ENCODE data around the gene PLEKHG4B.
A peak's percentile ranks its signal among the peaks of the same experiment; 100 is the strongest.
"Not testable (repeated sequence)": the region's sequence is repeated elsewhere in the genome, so short reads cannot be mapped to it uniquely, and the experiment has no call there.

The PLEKHG4B gene

DNA sequence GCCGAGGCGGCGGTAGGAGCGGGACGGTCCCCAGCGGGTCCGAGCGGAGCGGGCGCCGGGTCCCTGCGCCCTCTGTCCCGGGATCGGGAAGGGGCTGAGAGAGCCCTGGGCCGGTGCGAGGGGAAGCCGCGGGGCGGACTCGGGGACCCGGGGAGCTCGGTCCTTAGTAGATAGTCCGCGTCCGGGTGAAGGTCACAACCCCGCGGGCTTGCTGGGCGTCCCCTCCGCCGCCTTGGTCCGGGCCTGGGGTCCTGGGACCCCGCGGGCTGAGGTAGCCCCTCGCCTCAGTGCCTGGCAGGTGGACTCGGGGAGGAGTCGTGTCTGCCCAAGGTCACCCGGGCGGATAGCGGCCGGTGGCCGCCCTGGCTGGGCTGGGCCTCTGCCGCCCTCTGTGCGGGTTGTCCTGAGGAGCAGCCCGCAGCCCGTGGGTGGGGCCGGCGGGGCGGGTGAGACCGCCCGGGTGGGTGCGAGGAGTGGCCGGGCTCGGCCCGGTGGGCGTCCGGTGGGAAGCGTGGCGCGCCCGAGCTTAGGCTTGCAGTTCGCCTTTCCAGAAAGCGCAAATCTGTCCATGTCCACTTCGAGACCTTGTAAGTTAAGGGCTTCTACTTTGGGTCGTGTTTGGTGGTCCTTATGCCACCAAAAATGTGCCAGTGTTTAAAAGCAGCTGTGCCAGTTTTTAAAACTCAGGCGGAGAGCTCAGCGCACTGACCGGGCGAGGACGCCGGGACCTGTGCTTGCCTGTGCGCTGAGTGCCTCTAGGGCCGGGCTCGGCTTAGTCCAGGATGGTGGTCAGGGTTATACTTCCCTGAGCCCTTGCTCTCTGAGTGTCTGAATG is 126.7 kb downstream of the PLEKHG4B start:
- Histone ChIP-seq H3K36me3 (ENCODE audit: insufficient read depth) (peaks cover 5% of the 10 kb centered on the region; the same call in 1 of the 2 replicates), H3K9ac (peak overlapping the region; percentile 85), H3K79me2 (ENCODE audit: insufficient read depth, low read depth) (peaks cover 89% of the 10 kb centered on the region), H3K4me3 (IDR thresholded peaks at IDR 0.05; ENCODE audit: insufficient read depth, low read depth, low read length) (no peak overlapping the region), H3K4me1 (ENCODE audit: low read depth, poor library complexity, severe bottlenecking) (peaks cover 28% of the 10 kb centered on the region), H3K27ac (peak overlapping the region; percentile 60), H3K4me2 (peak overlapping the region; percentile 72), H2AFZ (ENCODE audit: low read depth) (no peak overlapping the region), H4K20me1 (ENCODE audit: insufficient read depth) (no peaks in the 10 kb centered on the region), H3K27me3 (ENCODE audit: insufficient read depth, low read depth) (no peaks in the 10 kb centered on the region)
- TF ChIP-seq, protein P1, sequence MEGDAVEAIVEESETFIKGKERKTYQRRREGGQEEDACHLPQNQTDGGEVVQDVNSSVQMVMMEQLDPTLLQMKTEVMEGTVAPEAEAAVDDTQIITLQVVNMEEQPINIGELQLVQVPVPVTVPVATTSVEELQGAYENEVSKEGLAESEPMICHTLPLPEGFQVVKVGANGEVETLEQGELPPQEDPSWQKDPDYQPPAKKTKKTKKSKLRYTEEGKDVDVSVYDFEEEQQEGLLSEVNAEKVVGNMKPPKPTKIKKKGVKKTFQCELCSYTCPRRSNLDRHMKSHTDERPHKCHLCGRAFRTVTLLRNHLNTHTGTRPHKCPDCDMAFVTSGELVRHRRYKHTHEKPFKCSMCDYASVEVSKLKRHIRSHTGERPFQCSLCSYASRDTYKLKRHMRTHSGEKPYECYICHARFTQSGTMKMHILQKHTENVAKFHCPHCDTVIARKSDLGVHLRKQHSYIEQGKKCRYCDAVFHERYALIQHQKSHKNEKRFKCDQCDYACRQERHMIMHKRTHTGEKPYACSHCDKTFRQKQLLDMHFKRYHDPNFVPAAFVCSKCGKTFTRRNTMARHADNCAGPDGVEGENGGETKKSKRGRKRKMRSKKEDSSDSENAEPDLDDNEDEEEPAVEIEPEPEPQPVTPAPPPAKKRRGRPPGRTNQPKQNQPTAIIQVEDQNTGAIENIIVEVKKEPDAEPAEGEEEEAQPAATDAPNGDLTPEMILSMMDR (conservative IDR thresholded peaks at IDR 0.05; ENCODE audit: low read depth, low read length) = no peak

DNA sequence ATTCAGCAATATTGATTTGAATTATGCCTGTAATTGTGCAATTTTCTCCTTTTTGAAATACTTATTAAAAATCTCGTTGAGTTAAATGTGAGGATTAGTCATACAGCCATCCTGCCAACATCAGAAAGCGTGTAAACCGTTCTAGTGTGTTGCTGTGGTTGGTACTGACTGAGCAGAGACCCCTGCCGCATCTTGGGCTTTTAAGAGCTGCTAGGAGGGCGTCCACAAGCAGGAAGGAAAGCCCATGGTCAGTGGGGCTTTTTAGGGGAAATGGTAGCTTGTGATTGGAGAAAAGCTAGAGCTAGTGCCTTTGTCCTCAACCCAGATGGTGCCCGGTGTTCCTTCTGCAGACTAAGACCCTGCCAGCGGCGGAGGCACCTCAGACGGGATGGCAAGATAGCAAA is 127.5 kb downstream of the PLEKHG4B start:
- Histone ChIP-seq H3K4me3 (IDR thresholded peaks at IDR 0.05; ENCODE audit: insufficient read depth, low read depth, low read length) (no peak overlapping the region), H3K79me2 (ENCODE audit: insufficient read depth, low read depth) (peaks cover 89% of the 10 kb centered on the region), H3K9ac (peak overlapping the region; percentile 85), H2AFZ (ENCODE audit: low read depth) (no peak overlapping the region), H3K36me3 (ENCODE audit: insufficient read depth) (peaks cover 5% of the 10 kb centered on the region; the same call in 1 of the 2 replicates), H3K4me1 (ENCODE audit: low read depth, poor library complexity, severe bottlenecking) (peaks cover 36% of the 10 kb centered on the region), H3K27me3 (ENCODE audit: insufficient read depth, low read depth) (no peaks in the 10 kb centered on the region), H3K4me2 (peak overlapping the region; percentile 72), H4K20me1 (ENCODE audit: insufficient read depth) (no peaks in the 10 kb centered on the region), H3K27ac (peak overlapping the region; percentile 60)
- TF ChIP-seq, protein P1 (conservative IDR thresholded peaks at IDR 0.05; ENCODE audit: low read depth, low read length) = no peak

GRCh38 chr5:219991-220390 is 128.0 kb downstream of the PLEKHG4B start:
- no peaks in the 10 kb centered on the region for H3K27me3 ChIP-seq (ENCODE audit: insufficient read depth, low read depth)
- H3K4me1 ChIP-seq (ENCODE audit: low read depth, poor library complexity, severe bottlenecking) = peaks cover 42% of the 10 kb centered on the region
- TF ChIP-seq, protein P1 (conservative IDR thresholded peaks at IDR 0.05; ENCODE audit: low read depth, low read length) = no peak
- H3K9ac ChIP-seq = peak overlapping the region; percentile 85; the same call in 1 of the 2 replicates
- H3K27ac ChIP-seq = peak overlapping the region; percentile 60
- H3K4me2 ChIP-seq = peak overlapping the region; percentile 72
- H2AFZ ChIP-seq (ENCODE audit: low read depth) = no peak overlapping the region
- H3K36me3 ChIP-seq (ENCODE audit: insufficient read depth) = peaks cover 7% of the 10 kb centered on the region; the same call in 1 of the 2 replicates
- no peaks in the 10 kb centered on the region for H4K20me1 ChIP-seq (ENCODE audit: insufficient read depth)
- peaks cover 89% of the 10 kb centered on the region for H3K79me2 ChIP-seq (ENCODE audit: insufficient read depth, low read depth)
- no peak overlapping the region for H3K4me3 ChIP-seq (IDR thresholded peaks at IDR 0.05; ENCODE audit: insufficient read depth, low read depth, low read length)

DNA sequence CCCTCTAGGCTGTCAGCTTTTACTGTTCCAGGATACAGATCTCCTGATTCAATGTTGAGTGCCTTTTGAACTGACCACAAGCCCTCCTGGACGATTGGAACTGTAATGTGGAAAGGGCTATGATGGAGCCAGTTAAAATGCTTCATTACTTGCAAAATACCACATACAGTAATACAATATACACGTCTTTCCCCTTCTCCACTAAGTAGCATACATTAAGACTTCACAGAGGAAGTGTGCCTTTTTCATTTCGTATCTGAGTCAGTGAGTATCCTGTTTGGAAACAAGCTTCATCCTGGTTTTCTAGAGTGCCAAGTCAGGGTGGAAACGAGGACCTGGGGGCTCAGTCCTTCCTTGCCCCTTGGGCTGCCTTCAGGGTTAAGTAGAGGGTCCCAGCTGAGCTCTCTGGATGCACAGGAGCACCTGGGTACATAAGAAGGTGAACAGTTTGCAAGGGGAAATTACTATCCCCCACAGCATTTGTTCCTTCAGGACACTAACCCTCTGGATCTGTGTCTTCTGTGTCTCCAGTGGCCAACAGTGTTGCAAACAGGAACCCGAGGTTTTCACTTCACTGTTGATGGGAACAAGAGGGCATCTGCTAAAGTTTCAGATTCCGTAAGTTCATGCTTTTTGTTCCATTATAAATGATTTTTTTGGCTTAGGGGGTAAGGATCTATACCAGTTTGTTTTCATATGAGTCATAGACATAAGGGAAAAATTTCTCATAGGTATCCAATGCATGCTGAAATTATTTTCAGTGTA is 131.2 kb downstream of the PLEKHG4B start:
- H3K36me3 ChIP-seq (ENCODE audit: insufficient read depth) = peaks cover 33% of the 10 kb centered on the region
- peak overlapping the region; percentile 60 for H3K27ac ChIP-seq
- peak overlapping the region; percentile 4; the same call in 1 of the 2 replicates for H3K9ac ChIP-seq
- not testable (repeated sequence) for H4K20me1 ChIP-seq (ENCODE audit: insufficient read depth); H3K27me3 ChIP-seq (ENCODE audit: insufficient read depth, low read depth); H3K4me3 ChIP-seq (IDR thresholded peaks at IDR 0.05; ENCODE audit: insufficient read depth, low read depth, low read length); H2AFZ ChIP-seq (ENCODE audit: low read depth)
- H3K4me2 ChIP-seq = peak overlapping the region; percentile 72
- peaks cover 42% of the 10 kb centered on the region for H3K4me1 ChIP-seq (ENCODE audit: low read depth, poor library complexity, severe bottlenecking)
- H3K79me2 ChIP-seq (ENCODE audit: insufficient read depth, low read depth) = peaks cover 92% of the 10 kb centered on the region

All from KMS-11 (cell line).